ENCODE results near the gene SLC22A3. TPM values are rescaled to one million over a fixed set of nuclear protein-coding genes. Genes with fewer than 3 reads are reported as not detected.

The SLC22A3 gene
- total RNA-seq, 6 experiments from 2014 or later, result 16.3 to 49.3 (median 32.0) TPM

GRCh38 chr6:160333101-160333500, 15.1 kb upstream of the SLC22A3 start:
- DNase-seq (no peak), ATAC-seq (no peak)
- H3K27ac ChIP-seq, result no peak overlapping the region
- 55% methylated on average over 2 of the region's 3 CpGs for WGBS (ENCODE audit: insufficient coverage, low coverage, low lambda C conversion rate, missing lambda C conversion rate)
- H3K9me3 ChIP-seq, result no peaks in the 10 kb centered on the region
- intact Hi-C loops (cut with DNase I), result no loop called here
- no peak for TF ChIP-seq POLR2A (IDR thresholded peaks at IDR 0.05)
- no peak for TF ChIP-seq CTCF (IDR thresholded peaks at IDR 0.05)
- no peaks in the 10 kb centered on the region for H3K27me3 ChIP-seq
- H3K4me3 ChIP-seq, result no peak overlapping the region
- H3K36me3 ChIP-seq, result no peaks in the 10 kb centered on the region
- H3K4me1 ChIP-seq, result no peaks in the 10 kb centered on the region

GRCh38 chr6:160333841-160334240, 14.3 kb upstream of the SLC22A3 start:
- TF ChIP-seq CTCF (IDR thresholded peaks at IDR 0.05), result no peak
- no peak for TF ChIP-seq POLR2A (IDR thresholded peaks at IDR 0.05)
- WGBS (ENCODE audit: insufficient coverage, low coverage, low lambda C conversion rate, missing lambda C conversion rate), result 67% methylated on average over 1 of the region's 2 CpGs
- H3K4me3 ChIP-seq, result no peak overlapping the region
- ATAC-seq (no peak), DNase-seq (no peak)
- no peak overlapping the region for H3K27ac ChIP-seq
- H3K36me3 ChIP-seq, result no peaks in the 10 kb centered on the region
- no peaks in the 10 kb centered on the region for H3K4me1 ChIP-seq
- H3K9me3 ChIP-seq, result no peaks in the 10 kb centered on the region
- intact Hi-C loops (cut with DNase I), result no loop called here
- no peaks in the 10 kb centered on the region for H3K27me3 ChIP-seq

GRCh38 chr6:160336200-160336599, 12.0 kb upstream of the SLC22A3 start:
- WGBS (ENCODE audit: insufficient coverage, low coverage, low lambda C conversion rate, missing lambda C conversion rate), result 95% methylated on average over 5 of the region's 5 CpGs
- no peaks in the 10 kb centered on the region for H3K9me3 ChIP-seq
- H3K36me3 ChIP-seq, result no peaks in the 10 kb centered on the region
- H3K4me3 ChIP-seq, result no peak overlapping the region
- intact Hi-C loops (cut with DNase I), result no loop called here
- H3K4me1 ChIP-seq, result no peaks in the 10 kb centered on the region
- TF ChIP-seq POLR2A (IDR thresholded peaks at IDR 0.05) (no peak), CTCF (IDR thresholded peaks at IDR 0.05) (no peak)
- no peaks in the 10 kb centered on the region for H3K27me3 ChIP-seq
- no peak for DNase-seq
- no peak overlapping the region for H3K27ac ChIP-seq
- ATAC-seq, result no peak

- Histone ChIP-seq H3K27me3 (no peaks in the 10 kb centered on the region), H3K27ac (no peak overlapping the region), H3K4me3 (no peak overlapping the region), H3K4me1 (no peaks in the 10 kb centered on the region), H3K36me3 (no peaks in the 10 kb centered on the region), H3K9me3 (no peaks in the 10 kb centered on the region)
- no peak for TF ChIP-seq POLR2A (IDR thresholded peaks at IDR 0.05)
- no peak for TF ChIP-seq CTCF (IDR thresholded peaks at IDR 0.05)
- DNase-seq (no peak), ATAC-seq (peak in 1 of 4 donors; percentile 31)
- 89% methylated on average over 2 of the region's 2 CpGs for WGBS (ENCODE audit: insufficient coverage, low coverage, low lambda C conversion rate, missing lambda C conversion rate)
- intact Hi-C loops (cut with DNase I), result no loop called here
These were observed 10.9 kb upstream of the SLC22A3 start for GRCh38 chr6:160337301-160337700.

- Histone ChIP-seq H3K9me3 (no peaks in the 10 kb centered on the region), H3K27me3 (no peaks in the 10 kb centered on the region), H3K27ac (no peak overlapping the region), H3K36me3 (no peaks in the 10 kb centered on the region), H3K4me1 (no peaks in the 10 kb centered on the region), H3K4me3 (no peak overlapping the region)
- intact Hi-C loops (cut with DNase I), result no loop called here
- DNase-seq, result no peak
- ATAC-seq, result peak in 1 of 4 donors; percentile 46
- TF ChIP-seq CTCF (IDR thresholded peaks at IDR 0.05) (no peak), POLR2A (IDR thresholded peaks at IDR 0.05) (no peak)
- WGBS (ENCODE audit: insufficient coverage, low coverage, low lambda C conversion rate, missing lambda C conversion rate), result no CpG with 5 or more reads among the region's 3 CpGs
These were observed 10.2 kb upstream of the SLC22A3 start for GRCh38 chr6:160337991-160338390.
